Islet of Langerhans (tissue), 1 donor: ENCODE results near the gene FCHSD2.

Experiments
- FAIRE-seq: peaks from one replicate; lab custom pipeline; 2011; peaks lifted over from hg19 to GRCh38; lab: Jason Lieb, UNC

Gene FCHSD2

DNA sequence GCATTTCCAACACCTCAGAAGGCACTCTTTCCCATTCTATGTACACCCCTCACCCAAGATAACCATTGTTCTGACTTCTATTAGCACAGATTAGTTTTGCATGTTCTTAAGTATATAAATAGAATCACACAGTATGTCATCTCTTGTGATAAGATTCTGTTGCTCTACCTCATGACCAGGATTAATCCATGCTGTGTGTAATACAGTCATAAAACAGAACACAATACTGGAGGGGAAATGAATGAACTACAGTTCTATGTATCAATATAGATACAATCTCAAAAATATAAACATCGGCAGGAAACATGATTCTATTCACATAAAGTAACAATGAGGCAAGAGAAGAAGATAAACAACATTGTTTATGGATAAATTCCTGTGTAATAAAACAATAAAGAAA is 176.4 kb downstream of the FCHSD2 start:
- no peak for FAIRE-seq

- no peak for FAIRE-seq
Measured at GRCh38 chr11:72962717-72963116, 179.4 kb downstream of the FCHSD2 start.

DNA sequence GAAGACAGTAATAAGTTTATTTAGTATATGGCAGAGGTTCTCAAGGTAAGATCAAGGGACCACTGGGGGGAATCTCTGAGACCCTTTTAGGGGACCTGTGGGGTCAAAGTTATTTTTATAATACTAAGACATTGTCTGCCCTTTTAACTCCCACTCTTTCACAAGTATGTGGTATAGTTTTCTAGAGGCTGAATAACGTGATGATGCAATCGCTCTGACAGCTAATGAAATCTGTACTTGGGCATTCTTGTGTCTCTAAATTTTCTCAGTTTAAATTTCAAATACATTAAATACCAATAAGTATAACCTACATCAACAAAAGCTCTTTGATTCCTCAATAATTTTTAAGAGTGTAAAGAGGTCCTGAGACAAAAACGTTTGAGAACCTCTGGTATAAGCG is 180.0 kb downstream of the FCHSD2 start:
- FAIRE-seq, result no peak

DNA sequence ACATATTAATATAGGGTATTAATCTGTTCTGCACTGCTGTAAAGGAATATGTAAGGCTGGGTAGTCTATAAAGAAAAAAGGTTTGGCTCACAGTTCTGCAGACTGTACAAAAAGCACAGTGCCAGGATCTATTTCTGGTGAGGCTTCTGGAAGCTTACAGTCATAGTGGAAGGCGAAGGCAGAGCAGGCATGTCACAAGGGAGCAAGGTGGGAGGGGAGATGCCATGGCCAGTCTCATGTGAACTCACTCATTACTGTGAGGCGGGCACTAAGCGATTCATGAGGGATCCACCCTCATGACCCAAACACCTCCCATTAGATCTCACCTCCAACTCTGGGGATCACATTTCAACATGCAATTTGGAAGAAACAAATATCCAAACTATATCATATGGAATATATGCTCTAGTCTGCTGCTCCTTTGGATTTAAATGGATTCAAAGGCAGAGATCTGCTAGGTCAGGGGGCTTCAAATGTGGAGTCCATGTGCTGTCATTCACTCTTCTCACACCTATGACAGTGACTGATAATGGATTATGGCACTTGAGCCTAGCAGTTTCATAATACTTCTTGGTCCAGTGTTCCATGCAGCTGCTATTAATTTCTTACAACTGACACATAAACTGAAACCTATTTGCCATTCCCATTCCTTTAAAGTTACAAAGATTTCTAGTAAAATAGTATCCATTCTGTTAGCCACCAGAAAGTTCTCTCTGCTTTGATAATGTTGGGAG is 182.0 kb downstream of the FCHSD2 start:
- no peak for FAIRE-seq

DNA sequence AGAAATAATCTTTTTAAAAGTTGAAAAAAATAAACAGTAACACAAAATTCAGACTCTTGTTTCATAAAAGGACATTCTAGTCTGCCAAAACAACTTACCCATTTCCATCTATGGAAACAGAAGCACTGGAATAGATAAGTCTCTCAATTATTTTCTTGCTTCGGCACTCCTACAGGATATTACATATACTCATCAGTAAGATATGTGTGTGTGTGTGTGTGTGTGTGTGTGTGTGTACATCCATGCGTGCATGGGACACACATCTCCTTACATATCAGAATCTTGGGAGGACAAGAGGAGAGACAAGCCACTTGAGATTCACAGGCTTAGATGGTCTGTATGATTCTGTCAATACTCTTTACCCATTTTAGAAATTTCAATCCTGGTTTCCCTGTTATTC is 183.3 kb downstream of the FCHSD2 start:
- FAIRE-seq, result no peak

GRCh38 chr11:72955466-72955865 is 186.7 kb downstream of the FCHSD2 start:
- FAIRE-seq, result no peak

GRCh38 chr11:72954860-72955259 is 187.3 kb downstream of the FCHSD2 start:
- FAIRE-seq, result no peak

DNA sequence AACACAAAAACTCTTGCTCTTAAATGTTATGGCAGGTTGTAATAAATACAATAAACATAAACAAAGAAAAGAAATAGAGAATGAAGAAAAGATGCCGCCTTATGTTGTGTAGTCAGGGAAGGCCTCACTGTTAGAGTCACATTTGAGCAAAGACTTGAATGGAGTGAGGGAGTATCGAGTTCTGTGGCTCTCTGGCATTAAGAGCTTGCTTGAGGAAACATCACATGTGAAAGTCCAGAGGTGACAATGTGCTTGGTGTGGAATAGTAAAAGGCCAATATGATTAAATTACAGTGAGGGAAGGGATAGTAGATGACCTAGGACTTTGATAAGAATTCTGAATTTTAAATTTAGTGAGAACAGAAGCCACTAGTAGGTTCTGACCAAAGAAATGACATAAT is 188.5 kb downstream of the FCHSD2 start:
- no peak for FAIRE-seq

GRCh38 chr11:72951888-72952287 is 190.2 kb downstream of the FCHSD2 start:
- no peak for FAIRE-seq

GRCh38 chr11:72951193-72951592 is 190.9 kb downstream of the FCHSD2 start:
- no peak for FAIRE-seq

DNA sequence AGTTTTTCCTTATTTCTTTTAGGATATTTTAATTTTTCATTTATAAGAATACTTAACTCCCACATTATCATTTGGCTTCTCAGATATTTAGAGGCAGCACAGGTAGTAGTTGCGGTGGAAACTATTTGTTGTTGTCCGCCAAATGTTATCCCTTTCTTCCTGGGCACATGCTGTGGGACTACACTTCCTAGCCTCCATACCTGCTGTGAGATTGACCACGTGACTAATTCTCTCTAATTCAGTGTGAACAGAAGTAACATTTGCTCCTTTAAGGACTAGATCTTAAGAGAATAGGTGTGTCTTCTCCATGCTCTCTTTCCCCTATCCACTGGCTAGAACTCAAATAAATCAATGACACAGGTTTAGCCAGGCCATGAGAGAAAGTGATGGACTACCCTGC is 191.4 kb downstream of the FCHSD2 start:
- no peak for FAIRE-seq

GRCh38 chr11:72947229-72947628 is 194.9 kb downstream of the FCHSD2 start:
- no peak for FAIRE-seq

- FAIRE-seq, result no peak
Measured at GRCh38 chr11:72943664-72944063, 198.5 kb downstream of the FCHSD2 start.

GRCh38 chr11:72940417-72940816 is 201.7 kb downstream of the FCHSD2 start:
- FAIRE-seq, result no peak

- FAIRE-seq, result no peak
Measured at GRCh38 chr11:72939031-72939430, 203.1 kb downstream of the FCHSD2 start.

DNA sequence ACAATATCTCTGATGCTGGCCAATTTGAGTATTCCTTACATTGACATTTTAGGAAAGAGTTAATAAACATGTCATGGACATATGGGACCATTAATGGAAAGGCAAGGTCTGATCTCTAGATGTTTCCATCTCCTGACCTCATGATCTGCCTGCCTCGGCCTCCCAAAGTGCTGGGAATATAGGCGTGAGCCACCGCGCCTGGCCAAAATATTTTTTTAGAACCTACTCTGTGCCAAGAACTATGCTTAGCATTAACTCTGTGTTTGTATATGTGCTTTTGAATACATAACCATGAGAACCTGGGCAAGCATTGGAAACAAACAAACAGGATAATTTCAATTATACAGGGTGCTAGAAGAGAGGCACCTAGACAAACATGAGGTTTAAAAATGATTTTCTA is 204.7 kb downstream of the FCHSD2 start:
- FAIRE-seq, result no peak

GRCh38 chr11:72935700-72936099 is 206.4 kb downstream of the FCHSD2 start:
- FAIRE-seq, result no peak

GRCh38 chr11:72932132-72932570 is 210.0 kb downstream of the FCHSD2 start:
- no peak for FAIRE-seq

DNA sequence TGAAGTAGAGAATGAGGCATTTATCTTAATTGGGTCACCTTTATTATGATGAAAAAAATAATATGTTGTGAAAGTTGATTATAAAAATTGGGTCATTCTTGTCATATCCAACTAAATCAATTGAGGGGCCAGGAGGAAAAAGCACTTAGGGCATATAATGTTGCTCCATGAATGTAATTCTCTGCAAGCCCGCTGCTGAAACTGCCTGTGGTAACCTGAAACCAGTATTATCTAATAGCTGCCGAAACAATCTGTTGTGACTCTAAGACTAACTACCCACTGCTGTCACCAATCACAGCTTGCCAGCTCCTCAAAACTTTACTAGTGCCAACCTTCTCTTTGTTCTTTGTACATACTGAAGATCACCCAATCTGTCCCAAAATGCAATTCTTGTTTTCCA is 212.1 kb downstream of the FCHSD2 start:
- no peak for FAIRE-seq

DNA sequence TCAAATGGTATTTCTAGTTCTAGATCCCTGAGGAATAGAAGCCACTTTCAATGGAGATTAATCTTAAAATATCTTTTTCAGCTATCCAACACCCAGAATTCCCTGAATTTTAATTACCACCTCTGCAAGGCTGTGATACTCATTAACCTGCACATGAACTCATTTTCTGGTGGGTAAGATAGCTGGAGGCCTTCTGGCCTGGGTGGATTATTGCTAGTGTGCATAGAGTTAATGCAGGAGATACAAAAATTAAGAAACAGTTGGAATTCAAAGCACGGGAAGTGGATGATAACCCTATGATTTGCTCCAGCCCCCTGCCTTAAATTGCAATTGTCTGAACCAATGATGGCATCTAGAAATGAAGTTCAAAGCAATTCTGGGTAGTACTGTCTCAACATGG is 212.9 kb downstream of the FCHSD2 start:
- FAIRE-seq, result no peak

DNA sequence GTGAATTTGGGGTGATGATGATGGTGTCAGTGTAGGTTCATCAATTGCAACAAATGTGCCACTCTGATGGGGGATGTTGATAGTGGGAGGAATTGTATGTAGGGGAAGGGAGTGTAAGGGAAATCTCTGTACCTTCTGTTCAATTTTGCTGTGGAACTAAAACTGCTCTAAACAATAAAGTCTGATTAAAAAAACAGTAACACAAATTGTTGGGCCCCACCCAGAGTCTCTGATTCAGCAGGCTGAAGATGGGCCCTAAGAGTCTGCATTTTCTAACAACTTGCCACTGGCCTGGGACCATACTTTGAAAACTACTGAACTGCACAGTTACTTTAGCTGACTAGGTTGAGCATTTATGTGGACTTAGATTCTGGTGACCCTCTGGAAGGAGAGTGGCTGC is 214.7 kb downstream of the FCHSD2 start:
- no peak for FAIRE-seq

DNA sequence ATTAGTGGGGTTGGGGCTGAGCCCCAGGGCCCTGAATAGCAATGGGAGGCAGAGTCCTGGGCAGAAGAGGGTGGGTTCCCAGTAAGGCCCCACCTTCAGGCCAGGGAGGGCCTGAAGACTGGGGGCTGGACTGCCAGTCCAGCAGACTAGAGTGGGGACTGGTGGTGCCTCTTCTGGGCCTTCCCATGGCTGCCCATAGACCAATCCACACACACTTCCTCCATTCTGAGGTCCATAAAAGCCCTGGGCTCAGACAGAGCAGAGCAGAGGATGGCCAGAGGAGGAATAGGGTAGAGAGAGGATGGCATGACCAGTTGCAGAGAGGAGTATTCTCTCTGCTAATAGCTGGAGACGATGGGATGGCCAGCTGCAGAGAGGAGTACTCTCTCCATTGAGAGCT is 216.0 kb downstream of the FCHSD2 start:
- FAIRE-seq, result no peak

GRCh38 chr11:72925656-72926055 is 216.5 kb downstream of the FCHSD2 start:
- no peak for FAIRE-seq

- FAIRE-seq, result no peak
Measured at GRCh38 chr11:72924568-72925190, 217.4 kb downstream of the FCHSD2 start.
